ENCODE data around the gene PNISR. TPM values are rescaled to one million over a fixed set of nuclear protein-coding genes. Genes with fewer than 3 reads are reported as not detected.

The PNISR gene
- total RNA-seq, 2 experiments from 2014 or later: 310 to 317 TPM

DNA sequence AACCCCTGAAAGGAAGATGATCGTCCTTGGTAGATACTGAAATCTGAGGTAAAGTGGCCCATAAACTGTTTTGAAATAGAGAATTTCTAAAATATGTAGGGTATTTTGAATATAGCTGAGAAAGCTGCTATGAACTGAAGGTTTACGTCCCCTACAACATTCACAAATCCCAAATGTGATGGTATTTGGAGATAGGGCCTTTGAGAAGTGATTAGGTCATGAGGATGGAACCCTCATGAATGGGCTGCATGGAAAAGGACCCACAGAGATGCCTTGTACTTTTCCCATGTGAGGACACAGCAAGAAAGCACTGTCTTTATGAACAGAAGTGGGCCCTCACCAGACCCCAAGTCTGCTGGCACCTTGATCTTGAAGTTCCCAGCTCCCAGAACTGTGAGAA is 6.8 kb upstream of the PNISR start:
- H3K4me1 Mint-ChIP-seq (ENCODE audit: low read depth): peaks cover 12% of the 10 kb centered on the region
- DNase-seq: no peak
- intact Hi-C loops (cut with DNase I, micrococcal nuclease): no loop called here
- Histone ChIP-seq H3K4me1 (ENCODE audit: insufficient read depth, low read length) (peaks cover under 1% of the 10 kb centered on the region), H3K9me3 (ENCODE audit: control insufficient read depth in 1 of 2, insufficient read depth in 1 of 2, low read length in 2 of 2) (no peaks in the 10 kb centered on the region), H3K27me3 (ENCODE audit: control insufficient read depth in 1 of 2, insufficient read depth in 2 of 2, low read length in 2 of 2) (no peaks in the 10 kb centered on the region), H3K4me3 (ENCODE audit: low read length) (no peak overlapping the region), H3K27ac (ENCODE audit: low read depth in 1 of 2, low read length in 2 of 2) (no peak overlapping the region), H3K36me3 (ENCODE audit: insufficient read depth, low read length) (peaks cover 8% of the 10 kb centered on the region)
- H3K9me3 Mint-ChIP-seq: no peaks in the 10 kb centered on the region
- ChIA-PET POLR2A (no interaction called here), CTCF (no interaction called here)
- no peak overlapping the region for H3K4me3 Mint-ChIP-seq
- H3K36me3 Mint-ChIP-seq (ENCODE audit: low read depth): peaks cover 8% of the 10 kb centered on the region
- no peak for ATAC-seq (ENCODE audit: poor library complexity)
- no peaks in the 10 kb centered on the region for H3K27me3 Mint-ChIP-seq
- H3K27ac Mint-ChIP-seq: no peak overlapping the region
- TF ChIP-seq, protein P1, sequence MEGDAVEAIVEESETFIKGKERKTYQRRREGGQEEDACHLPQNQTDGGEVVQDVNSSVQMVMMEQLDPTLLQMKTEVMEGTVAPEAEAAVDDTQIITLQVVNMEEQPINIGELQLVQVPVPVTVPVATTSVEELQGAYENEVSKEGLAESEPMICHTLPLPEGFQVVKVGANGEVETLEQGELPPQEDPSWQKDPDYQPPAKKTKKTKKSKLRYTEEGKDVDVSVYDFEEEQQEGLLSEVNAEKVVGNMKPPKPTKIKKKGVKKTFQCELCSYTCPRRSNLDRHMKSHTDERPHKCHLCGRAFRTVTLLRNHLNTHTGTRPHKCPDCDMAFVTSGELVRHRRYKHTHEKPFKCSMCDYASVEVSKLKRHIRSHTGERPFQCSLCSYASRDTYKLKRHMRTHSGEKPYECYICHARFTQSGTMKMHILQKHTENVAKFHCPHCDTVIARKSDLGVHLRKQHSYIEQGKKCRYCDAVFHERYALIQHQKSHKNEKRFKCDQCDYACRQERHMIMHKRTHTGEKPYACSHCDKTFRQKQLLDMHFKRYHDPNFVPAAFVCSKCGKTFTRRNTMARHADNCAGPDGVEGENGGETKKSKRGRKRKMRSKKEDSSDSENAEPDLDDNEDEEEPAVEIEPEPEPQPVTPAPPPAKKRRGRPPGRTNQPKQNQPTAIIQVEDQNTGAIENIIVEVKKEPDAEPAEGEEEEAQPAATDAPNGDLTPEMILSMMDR (IDR thresholded peaks at IDR 0.05): no peak

GRCh38 chr6:99427988-99428387 is 2.9 kb upstream of the PNISR start:
- peaks cover 40% of the 10 kb centered on the region for H3K4me1 Mint-ChIP-seq (ENCODE audit: low read depth)
- ATAC-seq (ENCODE audit: poor library complexity) (no peak), DNase-seq (no peak)
- ChIA-PET POLR2A (no interaction called here), CTCF (no interaction called here)
- TF ChIP-seq, protein P1 (IDR thresholded peaks at IDR 0.05): no peak
- H3K27me3 Mint-ChIP-seq: no peaks in the 10 kb centered on the region
- intact Hi-C loops (cut with DNase I, micrococcal nuclease): loop anchor here in 1 of 2 experiments (5.0 to 10.0 kb wide), 3 partner anchors 89 to 473 kb away; partner anchors contain the start of gene USP45
- peaks cover 30% of the 10 kb centered on the region for H3K36me3 Mint-ChIP-seq (ENCODE audit: low read depth)
- H3K27ac Mint-ChIP-seq: no peak overlapping the region
- H3K27me3 ChIP-seq (ENCODE audit: control insufficient read depth in 1 of 2, insufficient read depth in 2 of 2, low read length in 2 of 2): no peaks in the 10 kb centered on the region
- H3K9me3 Mint-ChIP-seq: no peaks in the 10 kb centered on the region
- peak overlapping the region; percentile 23 for H3K4me3 Mint-ChIP-seq
- H3K4me3 ChIP-seq (ENCODE audit: low read length): no peak overlapping the region
- H3K27ac ChIP-seq (ENCODE audit: low read depth in 1 of 2, low read length in 2 of 2): no peak overlapping the region
- H3K36me3 ChIP-seq (ENCODE audit: insufficient read depth, low read length): peaks cover 8% of the 10 kb centered on the region
- H3K4me1 ChIP-seq (ENCODE audit: insufficient read depth, low read length): peaks cover 18% of the 10 kb centered on the region
- no peaks in the 10 kb centered on the region for H3K9me3 ChIP-seq (ENCODE audit: control insufficient read depth in 1 of 2, insufficient read depth in 1 of 2, low read length in 2 of 2)

- Histone ChIP-seq H3K4me3 (ENCODE audit: low read length) (peak overlapping the region; percentile 72), H3K4me1 (ENCODE audit: insufficient read depth, low read length) (peaks cover 32% of the 10 kb centered on the region), H3K27me3 (ENCODE audit: control insufficient read depth in 1 of 2, insufficient read depth in 2 of 2, low read length in 2 of 2) (no peaks in the 10 kb centered on the region), H3K9me3 (ENCODE audit: control insufficient read depth in 1 of 2, insufficient read depth in 1 of 2, low read length in 2 of 2) (no peaks in the 10 kb centered on the region), H3K36me3 (ENCODE audit: insufficient read depth, low read length) (peaks cover 15% of the 10 kb centered on the region), H3K27ac (ENCODE audit: low read depth in 1 of 2, low read length in 2 of 2) (no peak overlapping the region)
- H3K9me3 Mint-ChIP-seq: no peaks in the 10 kb centered on the region
- H3K36me3 Mint-ChIP-seq (ENCODE audit: low read depth): peaks cover 32% of the 10 kb centered on the region
- intact Hi-C loops (cut with DNase I, micrococcal nuclease): loop anchor here in 1 of 2 experiments (5.0 to 10.0 kb wide), 3 partner anchors 91 to 472 kb away; partner anchors contain the start of gene USP45
- ATAC-seq (ENCODE audit: poor library complexity) (no peak), DNase-seq (no peak)
- ChIA-PET POLR2A (interaction anchor here (0.7 to 3.0 kb wide), 9 partner anchors 8 to 163 kb away, joined by 3 to 50 read pairs (median 11); partner anchors contain the start of genes CCNC and COQ3), CTCF (interaction anchor here (1.2 to 1.4 kb wide), 4 partner anchors 8 to 142 kb away, joined by 3 to 6 read pairs (median 4); partner anchors contain the start of gene CCNC)
- H3K4me1 Mint-ChIP-seq (ENCODE audit: low read depth): peaks cover 53% of the 10 kb centered on the region
- no peaks in the 10 kb centered on the region for H3K27me3 Mint-ChIP-seq
- TF ChIP-seq, protein P1 (IDR thresholded peaks at IDR 0.05): no peak
- peak overlapping the region; percentile 97 for H3K27ac Mint-ChIP-seq
- peak overlapping the region; percentile 100 for H3K4me3 Mint-ChIP-seq
These were observed 1.3 kb upstream of the PNISR start for GRCh38 chr6:99426451-99426757.
